Adipocyte (in vitro differentiated cells): Measurements from ENCODE around the gene STK17B.

Experiments used
- DNase-seq: peaks from one replicate; pipeline ENCODE4 v3.0.0-alpha.2; 2015; ENCODE audit warnings: low read depth
- H3K27me3 ChIP-seq: replicated peaks from 2 replicates; pipeline ENCODE4 v1.7.0; 2013; ENCODE audit warnings: mild to moderate bottlenecking, low read length, moderate library complexity; ENCODE audit not compliant: control insufficient read depth, insufficient read depth
- H3K36me3 ChIP-seq: 2 replicates; pipeline ENCODE4 v1.7.0; 2013; ENCODE audit warnings: low read length, mild to moderate bottlenecking, moderate library complexity; ENCODE audit not compliant: control insufficient read depth, insufficient read depth, severe bottlenecking
- H3K4me1 ChIP-seq: 2 replicates; pipeline ENCODE4 v1.7.0; 2013; ENCODE audit warnings: mild to moderate bottlenecking, low read length, moderate library complexity; ENCODE audit not compliant: control insufficient read depth, insufficient read depth
- H3K4me3 ChIP-seq: 2 replicates; pipeline ENCODE4 v1.7.0; 2013; ENCODE audit warnings: mild to moderate bottlenecking, low read length, moderate library complexity
- H3K9ac ChIP-seq: 2 replicates; pipeline ENCODE4 v1.7.0; 2013; ENCODE audit warnings: mild to moderate bottlenecking, low read length, moderate library complexity
- H3K9me3 ChIP-seq: 2 replicates; pipeline ENCODE4 v1.7.0; 2013; ENCODE audit warnings: mild to moderate bottlenecking, low read length, moderate library complexity; ENCODE audit not compliant: control insufficient read depth

Gene STK17B

GRCh38 chr2:196170213-196170605 is 1.2 kb downstream of the STK17B start:
- H3K4me3 ChIP-seq = peak overlapping the region; percentile 94
- peaks cover 37% of the 10 kb centered on the region for H3K4me1 ChIP-seq
- H3K27me3 ChIP-seq = no peaks in the 10 kb centered on the region
- DNase-seq = peak; percentile 73
- peak overlapping the region; percentile 96 for H3K9ac ChIP-seq
- no peaks in the 10 kb centered on the region for H3K9me3 ChIP-seq
- no peaks in the 10 kb centered on the region for H3K36me3 ChIP-seq

- Histone ChIP-seq H3K4me1 (peaks cover 43% of the 10 kb centered on the region), H3K9me3 (no peaks in the 10 kb centered on the region), H3K4me3 (peak overlapping the region; percentile 94), H3K36me3 (no peaks in the 10 kb centered on the region), H3K27me3 (no peaks in the 10 kb centered on the region), H3K9ac (peak overlapping the region; percentile 96)
- peak; percentile 19 for DNase-seq
Observed at GRCh38 chr2:196169516-196169915, 1.9 kb downstream of the STK17B start.

- peak; percentile 44 for DNase-seq
Observed at GRCh38 chr2:196168181-196168580, 3.2 kb downstream of the STK17B start.

GRCh38 chr2:196167666-196168065 is 3.7 kb downstream of the STK17B start:
- DNase-seq = no peak
- Histone ChIP-seq H3K27me3 (no peaks in the 10 kb centered on the region), H3K9ac (peak overlapping the region; percentile 96), H3K4me1 (peaks cover 43% of the 10 kb centered on the region), H3K4me3 (peak overlapping the region; percentile 94), H3K36me3 (peaks cover 8% of the 10 kb centered on the region), H3K9me3 (no peaks in the 10 kb centered on the region)

More at GRCh38 chr2:196168181-196168580, 3.2 kb downstream of the STK17B start:
- no peaks in the 10 kb centered on the region for H3K9me3 ChIP-seq
- H3K4me3 ChIP-seq = peak overlapping the region; percentile 94
- peaks cover 43% of the 10 kb centered on the region for H3K4me1 ChIP-seq
- peak overlapping the region; percentile 96 for H3K9ac ChIP-seq
- H3K27me3 ChIP-seq = no peaks in the 10 kb centered on the region
- peaks cover 2% of the 10 kb centered on the region for H3K36me3 ChIP-seq

GRCh38 chr2:196166876-196167275 is 4.5 kb downstream of the STK17B start:
- peak; percentile 65 for DNase-seq
- peaks cover 41% of the 10 kb centered on the region for H3K4me1 ChIP-seq
- peaks cover 15% of the 10 kb centered on the region for H3K36me3 ChIP-seq
- H3K27me3 ChIP-seq = no peaks in the 10 kb centered on the region
- H3K9me3 ChIP-seq = no peaks in the 10 kb centered on the region
- H3K9ac ChIP-seq = peak overlapping the region; percentile 96
- H3K4me3 ChIP-seq = peak overlapping the region; percentile 94

GRCh38 chr2:196165016-196165415 is 6.4 kb downstream of the STK17B start:
- Histone ChIP-seq H3K36me3 (peaks cover 33% of the 10 kb centered on the region), H3K9ac (no peak overlapping the region), H3K9me3 (no peaks in the 10 kb centered on the region), H3K4me3 (peak overlapping the region; percentile 53), H3K4me1 (peaks cover 53% of the 10 kb centered on the region), H3K27me3 (no peaks in the 10 kb centered on the region)
- DNase-seq = no peak

GRCh38 chr2:196163285-196163684 is 8.1 kb downstream of the STK17B start:
- H3K4me3 ChIP-seq = no peak overlapping the region
- H3K4me1 ChIP-seq = peaks cover 58% of the 10 kb centered on the region
- no peak for DNase-seq
- no peak overlapping the region for H3K9ac ChIP-seq
- peaks cover 43% of the 10 kb centered on the region for H3K36me3 ChIP-seq
- no peaks in the 10 kb centered on the region for H3K27me3 ChIP-seq
- H3K9me3 ChIP-seq = no peaks in the 10 kb centered on the region

- H3K4me3 ChIP-seq = no peak overlapping the region
- H3K27me3 ChIP-seq = no peaks in the 10 kb centered on the region
- H3K9me3 ChIP-seq = no peaks in the 10 kb centered on the region
- peaks cover 49% of the 10 kb centered on the region for H3K36me3 ChIP-seq
- no peak for DNase-seq
- H3K9ac ChIP-seq = no peak overlapping the region
- H3K4me1 ChIP-seq = peaks cover 52% of the 10 kb centered on the region
Observed at GRCh38 chr2:196162586-196163175, 8.7 kb downstream of the STK17B start.

- Histone ChIP-seq H3K27me3 (no peaks in the 10 kb centered on the region), H3K9ac (peak overlapping the region; percentile 78), H3K36me3 (peaks cover 66% of the 10 kb centered on the region), H3K4me3 (peak overlapping the region; percentile 54), H3K9me3 (no peaks in the 10 kb centered on the region), H3K4me1 (peaks cover 35% of the 10 kb centered on the region)
- DNase-seq = no peak
Observed at GRCh38 chr2:196160946-196161345, 10.4 kb downstream of the STK17B start.

- peak overlapping the region; percentile 78 for H3K9ac ChIP-seq
- H3K4me3 ChIP-seq = peak overlapping the region; percentile 54
- peak; percentile 92 for DNase-seq
- H3K9me3 ChIP-seq = no peaks in the 10 kb centered on the region
- H3K4me1 ChIP-seq = peaks cover 27% of the 10 kb centered on the region
- H3K36me3 ChIP-seq = peaks cover 74% of the 10 kb centered on the region
- no peaks in the 10 kb centered on the region for H3K27me3 ChIP-seq
Observed at GRCh38 chr2:196160101-196160500, 11.3 kb downstream of the STK17B start.

GRCh38 chr2:196159221-196159892 is 12.0 kb downstream of the STK17B start:
- Histone ChIP-seq H3K4me1 (peaks cover 22% of the 10 kb centered on the region), H3K4me3 (peak overlapping the region; percentile 54), H3K9ac (peak overlapping the region; percentile 78), H3K27me3 (no peaks in the 10 kb centered on the region), H3K36me3 (peaks cover 81% of the 10 kb centered on the region), H3K9me3 (no peaks in the 10 kb centered on the region)
- DNase-seq = no peak
